ENCODE measurements around the gene GPD1L.

GPD1L gene

DNA sequence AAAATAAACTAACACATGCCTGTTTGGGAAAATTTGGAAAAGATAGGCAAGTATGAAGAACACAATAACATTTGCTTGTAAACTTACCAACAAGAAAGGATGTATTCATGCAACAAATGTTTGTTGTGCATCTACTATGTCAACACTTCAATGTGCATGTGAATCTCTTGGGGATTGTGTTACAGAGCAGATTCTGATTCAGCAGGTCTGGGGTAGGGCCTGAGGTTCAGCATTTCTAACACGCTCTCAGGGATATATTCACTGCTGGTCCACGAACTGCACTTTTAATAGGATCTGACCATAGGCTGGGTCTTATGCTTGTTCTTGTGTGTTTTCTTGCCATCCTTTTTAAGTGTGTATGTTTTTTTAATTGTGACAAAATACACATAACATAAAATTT lies 11.8 kb downstream of the GPD1L start:
- no CpG with 5 or more reads among the region's 2 CpGs for WGBS (ENCODE audit: insufficient coverage, insufficient read length)
- Histone ChIP-seq H3K4me3 (ENCODE audit: low read length) (no peak overlapping the region), H3K36me3 (ENCODE audit: control insufficient read depth, insufficient read depth, low read length) (no peaks in the 10 kb centered on the region), H3K9me3 (ENCODE audit: control insufficient read depth, insufficient read depth, low read length) (no peaks in the 10 kb centered on the region), H3K27ac (ENCODE audit: low read length) (no peak overlapping the region), H3K27me3 (ENCODE audit: control insufficient read depth, insufficient read depth, low read length) (no peaks in the 10 kb centered on the region), H3K4me1 (ENCODE audit: control insufficient read depth, insufficient read depth, low read length) (no peaks in the 10 kb centered on the region; the same call in 1 of the 2 replicates)
- DNase-seq (ENCODE audit: low read depth, low spot score), result no peak

DNA sequence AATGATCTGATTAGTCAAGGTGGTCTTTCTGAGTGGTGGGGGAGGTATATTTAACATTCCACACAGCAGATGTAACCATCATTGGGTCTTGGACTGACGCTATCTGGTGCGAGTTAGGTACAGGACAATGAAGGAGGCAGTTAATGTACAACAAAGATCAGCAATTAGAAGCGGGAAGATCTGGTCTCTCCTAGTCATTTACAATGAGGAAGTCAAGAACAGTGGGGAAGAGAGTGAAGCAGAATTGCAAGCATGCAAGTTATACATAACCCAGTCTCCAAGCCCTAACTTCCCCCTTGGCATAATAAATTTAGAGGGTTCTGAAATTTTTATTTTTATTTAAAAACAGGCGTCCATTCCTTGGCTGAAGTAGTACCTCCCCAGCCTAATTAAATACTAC lies 14.1 kb downstream of the GPD1L start:
- H3K27ac ChIP-seq (ENCODE audit: low read length), result no peak overlapping the region
- H3K4me1 ChIP-seq (ENCODE audit: control insufficient read depth, insufficient read depth, low read length), result no peaks in the 10 kb centered on the region; the same call in 1 of the 2 replicates
- no peak overlapping the region for H3K4me3 ChIP-seq (ENCODE audit: low read length)
- WGBS (ENCODE audit: insufficient coverage, insufficient read length), result no CpG with 5 or more reads among the region's 4 CpGs
- no peaks in the 10 kb centered on the region for H3K27me3 ChIP-seq (ENCODE audit: control insufficient read depth, insufficient read depth, low read length)
- no peaks in the 10 kb centered on the region for H3K9me3 ChIP-seq (ENCODE audit: control insufficient read depth, insufficient read depth, low read length)
- DNase-seq (ENCODE audit: low read depth, low spot score), result no peak
- H3K36me3 ChIP-seq (ENCODE audit: control insufficient read depth, insufficient read depth, low read length), result no peaks in the 10 kb centered on the region

DNA sequence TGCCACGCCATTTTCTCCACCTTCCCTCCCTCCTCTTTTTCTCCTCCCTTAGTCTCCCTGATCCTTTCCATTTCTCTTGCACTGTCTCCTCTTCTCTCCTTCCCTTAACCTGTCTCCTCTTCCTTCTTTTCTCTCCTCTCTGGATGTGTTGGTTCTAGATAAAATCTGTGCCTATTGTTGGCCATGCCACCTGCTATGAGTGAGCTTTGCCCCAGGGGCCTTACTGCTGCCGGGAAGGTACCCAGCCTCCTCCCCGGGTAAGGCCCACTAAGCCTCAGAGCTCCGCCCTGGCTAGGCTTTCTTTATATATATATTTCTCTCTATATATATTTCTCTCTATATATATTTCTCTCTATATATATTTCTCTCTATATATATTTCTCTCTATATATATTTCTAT lies 14.7 kb downstream of the GPD1L start:
- Histone ChIP-seq H3K4me3 (ENCODE audit: low read length) (no peak overlapping the region), H3K4me1 (ENCODE audit: control insufficient read depth, insufficient read depth, low read length) (no peaks in the 10 kb centered on the region; the same call in 1 of the 2 replicates), H3K27me3 (ENCODE audit: control insufficient read depth, insufficient read depth, low read length) (no peaks in the 10 kb centered on the region), H3K9me3 (ENCODE audit: control insufficient read depth, insufficient read depth, low read length) (no peaks in the 10 kb centered on the region), H3K36me3 (ENCODE audit: control insufficient read depth, insufficient read depth, low read length) (no peaks in the 10 kb centered on the region), H3K27ac (ENCODE audit: low read length) (no peak overlapping the region)
- no peak for DNase-seq (ENCODE audit: low read depth, low spot score)
- whole genome bisulfite sequencing (ENCODE audit: insufficient coverage, insufficient read length), result no CpG with 5 or more reads among the region's 4 CpGs

DNA sequence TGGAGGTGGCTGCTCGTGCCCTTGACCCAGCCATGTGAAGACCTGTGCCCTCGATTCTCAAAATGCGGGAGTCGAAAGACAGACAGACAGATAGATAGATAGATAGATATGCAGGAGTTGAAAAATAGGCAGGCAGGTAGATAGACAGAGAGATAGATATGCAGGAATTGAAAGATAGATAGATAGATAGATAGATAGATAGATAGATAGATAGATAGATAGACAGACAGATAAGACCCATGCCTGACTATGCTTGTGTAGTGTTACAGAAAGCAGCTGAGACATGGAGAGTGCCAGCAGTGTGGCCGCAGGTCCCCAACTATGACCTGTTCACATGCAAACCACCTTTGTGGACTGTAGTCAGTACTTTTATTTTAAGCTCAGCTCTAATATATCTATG lies 17.2 kb downstream of the GPD1L start:
- Histone ChIP-seq H3K4me3 (ENCODE audit: low read length) (no peak overlapping the region), H3K9me3 (ENCODE audit: control insufficient read depth, insufficient read depth, low read length) (no peaks in the 10 kb centered on the region), H3K4me1 (ENCODE audit: control insufficient read depth, insufficient read depth, low read length) (no peaks in the 10 kb centered on the region; the same call in 1 of the 2 replicates), H3K27me3 (ENCODE audit: control insufficient read depth, insufficient read depth, low read length) (no peaks in the 10 kb centered on the region), H3K36me3 (ENCODE audit: control insufficient read depth, insufficient read depth, low read length) (no peaks in the 10 kb centered on the region), H3K27ac (ENCODE audit: low read length) (no peak overlapping the region)
- DNase-seq (ENCODE audit: low read depth, low spot score), result no peak
- WGBS (ENCODE audit: insufficient coverage, insufficient read length), result no CpG with 5 or more reads among the region's 5 CpGs

DNA sequence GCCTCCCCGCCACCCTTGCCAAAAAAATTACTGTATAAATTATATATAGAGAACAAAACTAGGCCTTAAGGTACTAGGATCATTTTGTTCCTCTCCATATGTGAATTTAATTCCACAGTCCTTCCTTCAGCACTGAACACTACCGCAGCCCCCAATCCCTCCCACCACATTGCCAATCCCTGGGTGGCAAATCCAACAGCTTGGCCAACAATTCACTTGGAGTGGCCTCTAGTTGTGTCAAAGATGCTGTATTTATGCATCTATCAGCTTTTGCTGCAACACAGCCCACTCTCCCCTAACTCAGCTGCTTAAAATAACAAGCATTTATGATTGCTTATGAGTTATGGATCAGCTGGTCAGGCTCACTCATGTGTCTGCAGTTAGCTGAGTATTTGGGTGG lies 18.6 kb downstream of the GPD1L start:
- Histone ChIP-seq H3K4me1 (ENCODE audit: control insufficient read depth, insufficient read depth, low read length) (no peaks in the 10 kb centered on the region; the same call in 1 of the 2 replicates), H3K9me3 (ENCODE audit: control insufficient read depth, insufficient read depth, low read length) (no peaks in the 10 kb centered on the region), H3K27me3 (ENCODE audit: control insufficient read depth, insufficient read depth, low read length) (no peaks in the 10 kb centered on the region), H3K36me3 (ENCODE audit: control insufficient read depth, insufficient read depth, low read length) (no peaks in the 10 kb centered on the region), H3K4me3 (ENCODE audit: low read length) (no peak overlapping the region), H3K27ac (ENCODE audit: low read length) (no peak overlapping the region)
- no peak for DNase-seq (ENCODE audit: low read depth, low spot score)
- WGBS (ENCODE audit: insufficient coverage, insufficient read length), result no CpG with 5 or more reads among the region's 2 CpGs

DNA sequence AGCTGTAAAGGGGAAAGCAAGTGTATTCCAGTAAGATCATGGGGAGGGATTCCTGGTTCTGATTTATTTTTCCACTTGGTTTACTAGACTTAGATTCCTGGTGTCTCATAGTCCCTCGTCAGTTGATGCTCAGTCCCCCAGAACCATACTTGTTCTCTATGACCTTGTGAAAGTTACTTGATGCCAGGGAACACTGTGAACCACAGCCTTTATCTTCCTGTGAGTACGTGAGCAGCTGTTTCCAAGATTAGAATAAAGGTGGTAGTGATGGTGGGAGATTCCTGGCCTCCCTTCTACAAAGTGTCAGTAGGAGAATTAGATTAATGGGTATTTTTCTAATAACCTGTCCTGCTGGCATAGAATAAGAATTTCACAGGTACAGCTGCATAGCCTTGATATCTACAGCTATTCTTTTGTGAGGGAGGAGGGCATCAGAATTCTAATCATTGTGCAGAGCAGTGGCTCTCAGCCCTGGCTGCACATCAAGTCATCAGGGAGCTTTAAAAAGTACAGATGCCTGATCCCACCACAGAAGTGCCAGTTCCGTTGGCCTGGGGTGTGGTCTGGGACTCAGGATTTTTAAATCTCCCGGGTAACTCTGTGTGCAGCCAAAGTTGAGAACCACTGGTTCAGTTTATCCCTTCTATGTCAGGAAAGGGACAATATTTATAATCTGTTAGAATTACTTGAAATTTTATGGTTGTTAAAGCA lies 20.0 kb downstream of the GPD1L start:
- Histone ChIP-seq H3K27ac (ENCODE audit: low read length) (no peak overlapping the region), H3K9me3 (ENCODE audit: control insufficient read depth, insufficient read depth, low read length) (no peaks in the 10 kb centered on the region), H3K4me3 (ENCODE audit: low read length) (no peak overlapping the region), H3K36me3 (ENCODE audit: control insufficient read depth, insufficient read depth, low read length) (no peaks in the 10 kb centered on the region), H3K4me1 (ENCODE audit: control insufficient read depth, insufficient read depth, low read length) (no peaks in the 10 kb centered on the region), H3K27me3 (ENCODE audit: control insufficient read depth, insufficient read depth, low read length) (no peaks in the 10 kb centered on the region)
- DNase-seq (ENCODE audit: low read depth, low spot score), result no peak
- WGBS (ENCODE audit: insufficient coverage, insufficient read length), result no CpG with 5 or more reads among the region's 4 CpGs

DNA sequence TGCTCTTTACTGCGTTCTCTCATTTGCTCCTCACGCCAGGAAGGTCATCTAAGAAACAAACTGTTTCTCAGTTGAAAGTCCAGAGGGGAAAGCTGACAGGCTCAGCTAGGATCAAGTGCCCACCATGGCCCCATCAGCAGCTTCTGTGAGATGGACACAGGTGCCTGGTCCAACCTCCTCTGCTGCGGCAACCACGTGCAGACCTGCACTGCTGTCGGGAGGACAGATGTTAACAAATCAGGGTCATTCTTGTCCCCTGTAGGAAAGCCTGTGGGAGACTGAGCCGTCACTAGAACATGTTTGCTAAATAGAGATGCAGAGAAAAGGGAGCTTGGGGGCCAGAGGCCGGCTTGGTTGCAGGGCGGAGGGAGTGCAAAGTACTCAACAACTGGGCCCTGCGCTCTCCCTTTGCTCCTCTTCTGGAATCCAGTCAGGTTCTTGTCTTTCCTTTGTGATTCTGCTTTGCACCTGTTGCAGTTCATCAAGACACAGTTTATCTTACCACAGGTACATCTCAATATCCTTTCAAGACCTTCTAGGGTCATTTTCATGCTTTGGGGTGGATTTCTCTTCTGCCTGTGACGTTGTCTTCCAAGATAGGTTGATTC lies 20.9 kb downstream of the GPD1L start:
- no peaks in the 10 kb centered on the region for H3K27me3 ChIP-seq (ENCODE audit: control insufficient read depth, insufficient read depth, low read length)
- H3K27ac ChIP-seq (ENCODE audit: low read length), result no peak overlapping the region
- no CpG with 5 or more reads among the region's 10 CpGs for WGBS (ENCODE audit: insufficient coverage, insufficient read length)
- H3K4me3 ChIP-seq (ENCODE audit: low read length), result no peak overlapping the region
- no peaks in the 10 kb centered on the region for H3K4me1 ChIP-seq (ENCODE audit: control insufficient read depth, insufficient read depth, low read length)
- DNase-seq (ENCODE audit: low read depth, low spot score), result no peak
- H3K36me3 ChIP-seq (ENCODE audit: control insufficient read depth, insufficient read depth, low read length), result no peaks in the 10 kb centered on the region
- no peaks in the 10 kb centered on the region for H3K9me3 ChIP-seq (ENCODE audit: control insufficient read depth, insufficient read depth, low read length)

DNA sequence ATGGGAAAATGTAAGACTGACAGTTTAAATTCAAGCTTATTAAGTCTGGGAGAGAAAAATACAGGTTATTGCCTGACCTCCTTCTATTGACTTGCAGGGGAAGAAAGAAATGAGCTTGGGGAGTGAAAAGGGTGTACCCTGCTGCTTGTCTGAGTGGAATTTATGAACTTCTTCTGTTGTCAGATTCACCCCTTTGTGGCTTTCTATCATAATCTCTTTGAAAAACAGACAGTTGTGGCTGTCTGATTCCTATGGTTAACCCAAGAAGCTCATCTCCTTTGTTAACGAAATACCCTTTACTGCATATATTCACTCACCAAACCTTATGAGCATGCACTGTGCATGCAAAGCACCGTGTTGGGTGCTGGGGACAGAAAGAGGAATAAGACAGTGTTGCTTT lies 22.5 kb downstream of the GPD1L start:
- WGBS (ENCODE audit: insufficient coverage, insufficient read length), result no CpG with 5 or more reads among the region's 2 CpGs
- Histone ChIP-seq H3K9me3 (ENCODE audit: control insufficient read depth, insufficient read depth, low read length) (no peaks in the 10 kb centered on the region), H3K36me3 (ENCODE audit: control insufficient read depth, insufficient read depth, low read length) (no peaks in the 10 kb centered on the region), H3K27me3 (ENCODE audit: control insufficient read depth, insufficient read depth, low read length) (no peaks in the 10 kb centered on the region), H3K27ac (ENCODE audit: low read length) (no peak overlapping the region), H3K4me3 (ENCODE audit: low read length) (no peak overlapping the region), H3K4me1 (ENCODE audit: control insufficient read depth, insufficient read depth, low read length) (no peaks in the 10 kb centered on the region)
- DNase-seq (ENCODE audit: low read depth, low spot score), result no peak

DNA sequence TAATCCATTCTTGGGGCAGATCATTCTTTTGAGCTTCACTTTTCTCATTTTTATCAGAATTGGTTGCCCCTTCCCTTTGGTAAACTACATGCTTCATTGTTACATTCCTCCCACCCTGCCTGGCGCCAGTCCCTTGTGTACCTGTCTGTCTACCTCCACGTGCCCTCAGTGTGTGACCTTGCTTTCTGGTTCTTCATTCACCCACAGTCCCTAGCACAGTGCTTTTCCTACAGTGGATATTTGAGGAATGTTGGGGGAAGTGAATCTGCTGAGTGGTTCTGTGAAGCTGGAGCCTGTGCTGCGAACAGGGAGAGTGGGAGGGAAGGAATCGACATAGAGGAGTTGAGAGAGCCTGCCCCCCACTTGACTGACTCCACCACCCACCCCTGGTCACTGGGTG lies 23.4 kb downstream of the GPD1L start:
- no peak overlapping the region for H3K27ac ChIP-seq (ENCODE audit: low read length)
- no peaks in the 10 kb centered on the region for H3K27me3 ChIP-seq (ENCODE audit: control insufficient read depth, insufficient read depth, low read length)
- no peak overlapping the region for H3K4me3 ChIP-seq (ENCODE audit: low read length)
- DNase-seq (ENCODE audit: low read depth, low spot score), result no peak
- no peaks in the 10 kb centered on the region for H3K9me3 ChIP-seq (ENCODE audit: control insufficient read depth, insufficient read depth, low read length)
- H3K36me3 ChIP-seq (ENCODE audit: control insufficient read depth, insufficient read depth, low read length), result no peaks in the 10 kb centered on the region
- H3K4me1 ChIP-seq (ENCODE audit: control insufficient read depth, insufficient read depth, low read length), result no peaks in the 10 kb centered on the region
- WGBS (ENCODE audit: insufficient coverage, insufficient read length), result no CpG with 5 or more reads among the region's 4 CpGs

DNA sequence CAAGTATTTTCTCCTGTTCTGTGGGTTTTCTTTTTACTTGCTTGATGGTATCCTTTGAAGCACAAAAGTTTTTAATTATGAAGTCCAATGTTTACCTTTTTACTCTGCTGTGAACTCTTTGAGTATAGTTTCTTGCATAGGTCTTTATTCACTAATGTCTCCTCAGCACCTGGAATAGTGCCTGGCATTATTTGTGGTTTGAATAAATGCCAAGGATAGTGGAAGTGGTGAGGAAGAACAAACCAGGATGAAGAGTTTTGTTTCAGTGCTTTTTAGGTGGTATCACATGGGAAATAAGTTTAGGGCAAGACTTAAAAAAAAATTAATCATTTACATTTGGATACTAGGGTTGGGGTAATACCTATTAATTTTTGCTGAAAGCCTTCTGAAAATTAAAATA lies 25.7 kb downstream of the GPD1L start:
- DNase-seq (ENCODE audit: low read depth, low spot score), result no peak
- H3K4me1 ChIP-seq (ENCODE audit: control insufficient read depth, insufficient read depth, low read length), result no peaks in the 10 kb centered on the region
- H3K36me3 ChIP-seq (ENCODE audit: control insufficient read depth, insufficient read depth, low read length), result no peaks in the 10 kb centered on the region
- no peak overlapping the region for H3K4me3 ChIP-seq (ENCODE audit: low read length)
- no peaks in the 10 kb centered on the region for H3K27me3 ChIP-seq (ENCODE audit: control insufficient read depth, insufficient read depth, low read length)
- no peak overlapping the region for H3K27ac ChIP-seq (ENCODE audit: low read length)
- H3K9me3 ChIP-seq (ENCODE audit: control insufficient read depth, insufficient read depth, low read length), result no peaks in the 10 kb centered on the region

DNA sequence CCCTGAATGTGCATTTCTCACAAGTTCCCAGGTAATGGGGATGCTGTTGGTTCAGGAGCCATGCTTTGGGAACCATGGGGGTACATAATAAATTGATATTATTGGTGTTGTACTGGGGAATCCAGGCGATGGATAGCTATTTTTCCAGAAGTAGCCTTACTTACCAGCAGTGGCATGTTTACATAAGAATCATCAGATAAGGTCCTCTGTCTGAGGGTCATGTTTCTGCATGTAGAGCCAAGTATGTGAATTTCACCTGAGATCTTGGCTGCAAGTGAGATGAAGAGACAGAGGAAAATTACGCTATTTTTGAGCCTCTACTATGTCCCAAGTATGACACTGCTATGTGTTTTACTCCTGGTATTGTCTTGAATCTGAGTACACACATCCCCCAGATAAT lies 26.3 kb downstream of the GPD1L start:
- Histone ChIP-seq H3K4me3 (ENCODE audit: low read length) (no peak overlapping the region), H3K4me1 (ENCODE audit: control insufficient read depth, insufficient read depth, low read length) (no peaks in the 10 kb centered on the region), H3K36me3 (ENCODE audit: control insufficient read depth, insufficient read depth, low read length) (no peaks in the 10 kb centered on the region), H3K9me3 (ENCODE audit: control insufficient read depth, insufficient read depth, low read length) (no peaks in the 10 kb centered on the region), H3K27ac (ENCODE audit: low read length) (no peak overlapping the region), H3K27me3 (ENCODE audit: control insufficient read depth, insufficient read depth, low read length) (no peaks in the 10 kb centered on the region)
- WGBS (ENCODE audit: insufficient coverage, insufficient read length), result no CpG with 5 or more reads among the region's 2 CpGs
- DNase-seq (ENCODE audit: low read depth, low spot score), result no peak
